Testis (tissue), 3 donors: Measurements from ENCODE around the gene INTS11. TPM values are rescaled to one million over a fixed set of nuclear protein-coding genes. Genes with fewer than 3 reads are reported as not detected.

Experiments
- DNase-seq: peaks from one replicate; pipeline ENCODE4 v3.0.0-alpha.2; 2019
- H3K27ac ChIP-seq, 2 donors: fragments of 200-600 bp; sonication (generic); one replicate each; pipeline ENCODE4 v1.5.1; 2019
- H3K27me3 ChIP-seq: fragments of 200-600 bp; sonication (generic); one replicate; pipeline ENCODE4 v1.5.1; 2019
- H3K36me3 ChIP-seq: fragments of 200-600 bp; sonication (generic); one replicate; pipeline ENCODE4 v1.5.1; 2017; ENCODE audit warnings: low read depth; ENCODE audit errors: missing control alignments
- H3K4me1 ChIP-seq: fragments of 200-600 bp; sonication (generic); one replicate; pipeline ENCODE4 v1.5.1; 2019
- H3K4me3 ChIP-seq, 2 donors: fragments of 200-600 bp; sonication (generic); one replicate each; pipeline ENCODE4 v1.5.1; 2017 to 2019
- H3K9me3 ChIP-seq: fragments of 200-600 bp; sonication (generic); one replicate; pipeline ENCODE4 v1.5.1; 2017
- POLR2A ChIP-seq: fragments of 450-650 bp; IDR thresholded peaks from one replicate; pipeline ENCODE4 v1.6.1; 2017; ENCODE audit warnings: antibody characterized with exemption, mild to moderate bottlenecking, moderate library complexity
- WGBS, 2 donors: methylation state at CpG; one replicate each; pipeline ENCODE4 v1.1.5; 2018; 5-methylcytosine and 5-hydroxymethylcytosine counted together
- intact Hi-C: fragments of 100-400 bp; cut with DNase I; formaldehyde crosslinking; loops from one replicate; pipeline ENCODE4 v1.15.1; 2023; ENCODE audit warnings: low total_unique reads
- polyA plus RNA-seq: library from polyadenylated mRNA; stranded (reverse); fragments of 350-450 nt; fragmentation: Illumina TruSeq; extraction: RNeasy Lipid Tissue Mini Kit (QIAGEN cat#74804); gene quantifications from one replicate; pipeline ENCODE4 v1.2.3, GENCODE V29; 2014; ENCODE audit warnings: low read depth, low replicate concordance; ENCODE audit not compliant: insufficient read depth
- total RNA-seq, 2 donors: library from RNA; depleted of rRNA; stranded (reverse); fragments of >200 nt; gene quantifications; one replicate each; pipeline ENCODE4 v1.2.3, GENCODE V29; 2016
- TF ChIP-seq, protein P1 (sequence below), 3 experiments: fragments of 450-650 bp in 2 of 3; fragments of 200-600 bp in 1 of 3; sonication (generic) in 1 of 3; IDR thresholded peaks; one replicate each; pipeline ENCODE4 v1.5.1; 2016 to 2019; ENCODE audit warnings: antibody characterized with exemption in 3 of 3, mild to moderate bottlenecking in 2 of 3, moderate library complexity in 1 of 3

Gene INTS11
- total and polyA plus RNA-seq, 3 donors from 2014 or later: 213 to 232 (median 220) TPM

- Histone ChIP-seq H3K4me3 (no peak overlapping the region), H3K27ac (no peak overlapping the region), H3K9me3 (no peaks in the 10 kb centered on the region), H3K36me3 (no peaks in the 10 kb centered on the region), H3K4me1 (peaks cover 14% of the 10 kb centered on the region), H3K27me3 (no peaks in the 10 kb centered on the region)
- intact Hi-C loops: no loop called here
- no peak for TF ChIP-seq POLR2A
- TF ChIP-seq, protein P1, sequence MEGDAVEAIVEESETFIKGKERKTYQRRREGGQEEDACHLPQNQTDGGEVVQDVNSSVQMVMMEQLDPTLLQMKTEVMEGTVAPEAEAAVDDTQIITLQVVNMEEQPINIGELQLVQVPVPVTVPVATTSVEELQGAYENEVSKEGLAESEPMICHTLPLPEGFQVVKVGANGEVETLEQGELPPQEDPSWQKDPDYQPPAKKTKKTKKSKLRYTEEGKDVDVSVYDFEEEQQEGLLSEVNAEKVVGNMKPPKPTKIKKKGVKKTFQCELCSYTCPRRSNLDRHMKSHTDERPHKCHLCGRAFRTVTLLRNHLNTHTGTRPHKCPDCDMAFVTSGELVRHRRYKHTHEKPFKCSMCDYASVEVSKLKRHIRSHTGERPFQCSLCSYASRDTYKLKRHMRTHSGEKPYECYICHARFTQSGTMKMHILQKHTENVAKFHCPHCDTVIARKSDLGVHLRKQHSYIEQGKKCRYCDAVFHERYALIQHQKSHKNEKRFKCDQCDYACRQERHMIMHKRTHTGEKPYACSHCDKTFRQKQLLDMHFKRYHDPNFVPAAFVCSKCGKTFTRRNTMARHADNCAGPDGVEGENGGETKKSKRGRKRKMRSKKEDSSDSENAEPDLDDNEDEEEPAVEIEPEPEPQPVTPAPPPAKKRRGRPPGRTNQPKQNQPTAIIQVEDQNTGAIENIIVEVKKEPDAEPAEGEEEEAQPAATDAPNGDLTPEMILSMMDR (IDR thresholded peaks at IDR 0.05): no peak
- no peak for DNase-seq
- WGBS, 2 donors: 76% methylated on average over 15 of the region's 15 CpGs; no CpG with 5 or more reads in 1 of the 2 donors
Observed at GRCh38 chr1:1330366-1331067, 6.1 kb upstream of the INTS11 start.

- H3K9me3 ChIP-seq: no peaks in the 10 kb centered on the region
- no peaks in the 10 kb centered on the region for H3K36me3 ChIP-seq
- no peak for DNase-seq
- H3K4me1 ChIP-seq: peaks cover 19% of the 10 kb centered on the region
- TF ChIP-seq, protein P1 (IDR thresholded peaks at IDR 0.05): no peak
- no peak for TF ChIP-seq POLR2A
- 87 to 89% methylated on average over 35 to 58 of the region's 58 CpGs for WGBS, 2 donors
- H3K4me3 ChIP-seq: no peak overlapping the region
- no peaks in the 10 kb centered on the region for H3K27me3 ChIP-seq
- no peak overlapping the region for H3K27ac ChIP-seq
- intact Hi-C loops: no loop called here
Observed at GRCh38 chr1:1329304-1330210, 5.1 kb upstream of the INTS11 start.

- TF ChIP-seq POLR2A: no peak
- TF ChIP-seq, protein P1 (IDR thresholded peaks at IDR 0.05): no peak
- H3K27ac ChIP-seq: no peak overlapping the region
- H3K4me1 ChIP-seq: peaks cover 18% of the 10 kb centered on the region
- no peaks in the 10 kb centered on the region for H3K9me3 ChIP-seq
- H3K27me3 ChIP-seq: no peaks in the 10 kb centered on the region
- H3K36me3 ChIP-seq: no peaks in the 10 kb centered on the region
- WGBS, 2 donors: 89 to 92% methylated on average over 10 to 15 of the region's 15 CpGs
- H3K4me3 ChIP-seq: no peak overlapping the region
- intact Hi-C loops: no loop called here
- no peak for DNase-seq
Observed at GRCh38 chr1:1328254-1328653, 3.8 kb upstream of the INTS11 start.

GRCh38 chr1:1327291-1327690 lies 2.8 kb upstream of the INTS11 start:
- DNase-seq: no peak
- 89 to 90% methylated on average over 25 to 32 of the region's 40 CpGs for WGBS, 2 donors
- Histone ChIP-seq H3K27ac (no peak overlapping the region), H3K36me3 (no peaks in the 10 kb centered on the region), H3K9me3 (no peaks in the 10 kb centered on the region), H3K4me1 (peaks cover 22% of the 10 kb centered on the region), H3K4me3 (no peak overlapping the region), H3K27me3 (no peaks in the 10 kb centered on the region)
- intact Hi-C loops: no loop called here
- TF ChIP-seq POLR2A: no peak
- TF ChIP-seq, protein P1 (IDR thresholded peaks at IDR 0.05): no peak
